Measurements from ENCODE around the gene HOXC13.

The HOXC13 gene

GRCh38 chr12:53939141-53940108 lies 794 bp downstream of the HOXC13 start:
- DNase-seq = no peak

DNA sequence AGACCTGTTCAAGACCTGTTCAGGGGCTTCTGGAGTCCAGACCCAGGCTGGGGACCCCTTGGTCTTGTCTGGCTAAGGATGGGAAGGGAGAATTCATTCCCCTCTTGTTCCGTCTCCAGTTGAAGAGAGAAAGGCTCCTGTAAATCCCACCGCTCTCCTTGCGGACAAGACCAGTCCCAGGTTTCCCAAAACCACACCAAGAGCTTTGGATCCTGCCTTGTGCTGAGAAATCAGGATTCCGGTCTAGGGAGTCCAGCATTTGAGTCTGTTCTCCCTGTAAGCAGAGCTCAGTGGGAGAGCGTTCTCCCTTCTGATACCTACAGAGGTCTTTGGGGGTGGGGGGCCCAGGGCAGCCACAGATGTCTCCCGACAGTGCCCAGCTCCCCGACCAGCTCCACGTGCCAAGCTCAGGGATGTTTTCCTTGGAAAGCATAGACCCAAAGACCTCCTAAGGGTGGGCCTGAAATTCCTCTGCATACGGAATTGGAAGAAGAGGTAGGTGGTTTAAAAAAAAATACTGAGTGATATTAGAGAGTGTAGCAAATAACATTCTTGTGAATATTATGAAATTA lies 1.9 kb downstream of the HOXC13 start:
- DNase-seq = no peak

GRCh38 chr12:53941187-53941586 lies 2.6 kb downstream of the HOXC13 start:
- DNase-seq = no peak

GRCh38 chr12:53941750-53942149 lies 3.1 kb downstream of the HOXC13 start:
- DNase-seq = no peak

DNA sequence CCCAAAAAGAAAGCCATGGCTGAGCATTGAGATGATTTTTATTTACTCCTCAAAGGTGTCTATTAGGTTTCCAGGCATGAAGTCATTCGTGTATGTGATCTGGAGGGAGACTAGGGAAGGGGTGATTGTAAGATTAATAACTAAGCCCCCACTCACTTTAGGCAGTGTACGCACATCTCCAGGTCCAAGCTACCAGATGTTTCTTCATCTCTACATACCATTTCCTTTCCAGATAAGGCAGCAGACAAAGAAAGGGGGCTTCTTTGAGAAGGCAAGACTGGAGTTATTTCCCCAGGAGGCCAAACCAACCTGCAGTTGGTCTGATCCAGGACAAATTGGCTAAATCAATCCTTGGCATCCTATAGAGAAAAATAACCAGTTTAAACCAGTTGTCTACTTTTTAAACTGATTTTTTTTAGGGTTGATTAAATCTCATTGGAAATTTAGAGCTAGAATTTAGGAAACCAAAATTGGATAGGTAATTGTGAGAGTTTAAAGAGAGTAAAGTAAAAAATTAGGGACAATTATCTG lies 3.9 kb downstream of the HOXC13 start:
- no peak for DNase-seq

DNA sequence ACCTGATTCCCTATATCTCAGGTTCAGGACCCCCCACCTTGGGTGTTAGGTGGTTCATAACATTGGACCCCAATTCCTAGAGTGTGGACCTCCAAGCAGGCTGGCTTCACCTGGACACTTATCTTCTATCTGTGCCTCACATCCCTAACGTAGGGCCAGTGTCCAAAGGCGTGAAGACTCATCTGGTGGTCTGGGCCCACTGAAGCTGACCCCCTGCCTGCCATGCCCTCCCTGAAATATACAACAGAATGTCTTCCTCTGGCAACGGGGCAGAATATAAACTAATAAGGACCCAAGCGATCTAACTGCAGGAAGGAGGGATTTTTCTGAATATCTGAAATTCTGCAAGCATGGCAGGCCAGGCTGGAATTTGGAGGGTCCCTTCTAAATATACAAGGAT lies 5.6 kb downstream of the HOXC13 start:
- no peak for DNase-seq

DNA sequence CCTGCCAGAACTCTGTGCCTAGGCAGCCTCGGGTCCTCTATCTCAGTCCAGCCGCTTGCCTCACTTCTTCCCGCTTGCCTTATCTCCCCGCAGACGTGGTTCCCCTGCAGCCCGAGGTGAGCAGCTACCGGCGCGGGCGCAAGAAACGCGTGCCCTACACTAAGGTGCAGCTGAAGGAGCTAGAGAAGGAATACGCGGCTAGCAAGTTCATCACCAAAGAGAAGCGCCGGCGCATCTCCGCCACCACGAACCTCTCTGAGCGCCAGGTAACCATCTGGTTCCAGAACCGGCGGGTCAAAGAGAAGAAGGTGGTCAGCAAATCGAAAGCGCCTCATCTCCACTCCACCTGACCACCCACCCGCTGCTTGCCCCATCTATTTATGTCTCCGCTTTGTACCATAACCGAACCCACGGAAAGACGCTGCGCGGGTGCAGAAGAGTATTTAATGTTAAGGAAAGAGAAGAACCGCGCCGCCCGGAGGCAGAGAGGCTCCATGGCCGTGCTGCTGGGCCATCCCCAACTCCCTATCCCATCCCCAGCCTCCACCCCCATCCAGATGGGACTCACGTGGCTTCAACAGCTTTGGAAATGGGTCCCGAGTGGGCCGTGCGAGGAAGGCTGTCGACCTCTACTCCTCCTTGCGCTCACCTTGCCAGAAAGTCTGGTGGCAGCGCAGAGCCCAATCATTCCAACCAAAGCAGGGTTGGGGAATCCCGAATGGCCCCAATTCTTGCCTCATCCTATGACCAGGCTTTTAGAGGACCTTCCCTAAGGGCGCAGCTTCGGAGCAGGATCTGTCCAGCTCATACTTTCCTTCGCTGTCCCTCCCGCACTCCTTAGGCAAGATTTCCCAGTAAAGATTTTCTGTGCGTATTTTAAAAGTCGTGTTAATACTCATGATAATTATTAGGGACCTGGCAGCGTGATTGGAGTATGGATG lies 6.5 kb downstream of the HOXC13 start:
- DNase-seq = no peak

- no peak for DNase-seq
Measured at GRCh38 chr12:53947743-53948142, 9.1 kb downstream of the HOXC13 start.

DNA sequence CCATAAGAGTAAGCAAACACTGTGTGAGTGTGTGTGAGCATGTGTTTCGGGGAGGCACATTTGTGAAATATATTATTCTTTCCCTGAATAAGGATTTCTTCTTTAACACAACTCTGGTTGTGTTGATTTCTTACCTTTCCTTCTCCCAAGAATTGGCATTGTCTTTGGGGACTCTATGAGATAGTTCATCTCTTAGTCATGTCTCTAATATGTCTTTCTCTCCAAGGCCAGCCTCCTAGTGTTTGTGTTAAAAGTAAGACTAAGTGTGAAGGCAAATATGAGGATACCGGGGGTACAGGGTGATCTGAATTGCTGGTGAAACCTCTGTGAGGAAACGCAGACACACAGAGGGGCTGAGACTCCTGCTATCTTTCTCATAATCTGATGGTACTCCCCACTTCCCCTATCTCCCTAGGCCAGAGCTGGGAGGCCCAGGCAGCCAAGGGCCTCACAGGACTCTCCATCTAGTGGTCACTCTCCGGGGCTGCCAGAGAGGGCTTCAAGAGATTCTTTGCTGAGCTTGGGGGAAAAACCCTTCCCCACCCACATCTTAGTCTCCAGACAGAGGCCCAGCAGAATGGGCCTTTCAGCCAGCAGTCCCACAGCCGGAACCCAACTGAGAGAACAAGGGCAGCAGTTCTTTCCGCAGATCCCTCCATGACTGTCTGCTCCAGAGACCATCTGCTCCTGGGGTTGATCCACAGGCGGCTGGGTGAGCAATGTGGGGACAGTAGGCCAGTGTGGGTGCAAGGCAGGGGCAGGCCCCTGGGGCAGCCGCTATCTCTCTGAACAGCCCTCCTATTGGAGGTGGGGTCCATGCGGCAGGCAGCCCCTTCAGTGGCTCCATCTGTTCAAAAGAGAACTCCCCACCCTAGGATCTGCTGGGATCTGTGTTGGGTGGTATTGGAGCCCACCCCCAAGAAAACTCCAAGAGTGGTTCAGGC lies 10.3 kb downstream of the HOXC13 start:
- no peak for DNase-seq

DNA sequence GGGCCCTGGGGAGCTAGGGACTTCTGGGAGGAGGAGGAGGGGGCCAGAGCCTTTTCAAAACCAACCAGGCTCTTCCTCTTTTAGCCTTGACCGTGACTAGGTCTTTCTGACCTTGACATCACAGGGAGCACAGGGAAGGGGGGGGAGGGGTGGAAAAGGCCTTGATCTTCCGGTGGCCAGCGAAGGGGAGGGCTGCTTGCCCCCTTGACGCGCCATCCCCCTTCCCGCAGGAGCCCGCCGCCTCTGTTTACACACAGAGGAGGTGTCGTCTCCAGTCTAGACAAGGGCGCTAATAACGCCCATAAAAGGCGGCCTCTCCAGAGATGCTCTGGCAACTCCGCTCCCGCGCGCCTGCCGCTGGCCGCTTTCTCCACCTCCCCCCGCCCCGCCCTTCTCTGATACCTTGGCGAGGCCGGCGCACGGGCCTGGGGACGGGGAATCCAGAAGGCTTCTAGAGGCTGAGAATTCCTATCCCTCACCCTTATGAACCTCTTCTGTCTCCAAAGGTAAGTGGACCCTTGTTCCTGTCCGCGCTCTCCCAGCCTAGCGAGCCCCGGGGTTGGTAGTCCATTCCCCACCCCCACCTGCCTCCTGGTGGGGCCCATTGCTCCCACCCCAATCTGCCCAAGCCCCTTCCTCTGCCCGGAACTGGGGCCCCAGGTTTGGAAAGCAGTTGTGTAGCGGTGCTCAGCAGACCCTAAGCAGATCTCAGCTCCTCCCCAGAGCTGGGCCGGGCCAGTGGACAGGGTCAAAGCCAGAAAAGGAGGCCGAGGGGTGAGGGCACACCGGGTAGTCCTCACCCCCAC lies 11.2 kb downstream of the HOXC13 start:
- DNase-seq = no peak

DNA sequence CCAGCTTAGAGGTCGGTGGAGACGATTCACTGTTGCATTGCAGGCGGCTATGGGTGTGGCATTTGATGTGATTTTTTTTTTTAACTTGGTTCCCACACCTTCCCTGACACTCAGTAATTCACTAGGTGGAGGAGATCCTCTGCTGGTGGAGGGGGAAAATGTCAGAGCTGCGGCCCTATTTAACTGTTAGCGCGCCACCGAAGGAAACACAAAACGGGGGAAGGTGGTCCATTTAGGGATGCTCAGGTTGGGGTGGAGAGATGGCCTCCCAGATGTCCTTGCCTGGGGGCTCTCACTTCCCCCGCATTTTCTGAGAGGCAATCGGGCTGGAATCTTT lies 11.8 kb downstream of the HOXC13 start:
- no peak for DNase-seq

- no peak for DNase-seq
Measured at GRCh38 chr12:53950789-53951576, 12.4 kb downstream of the HOXC13 start.

DNA sequence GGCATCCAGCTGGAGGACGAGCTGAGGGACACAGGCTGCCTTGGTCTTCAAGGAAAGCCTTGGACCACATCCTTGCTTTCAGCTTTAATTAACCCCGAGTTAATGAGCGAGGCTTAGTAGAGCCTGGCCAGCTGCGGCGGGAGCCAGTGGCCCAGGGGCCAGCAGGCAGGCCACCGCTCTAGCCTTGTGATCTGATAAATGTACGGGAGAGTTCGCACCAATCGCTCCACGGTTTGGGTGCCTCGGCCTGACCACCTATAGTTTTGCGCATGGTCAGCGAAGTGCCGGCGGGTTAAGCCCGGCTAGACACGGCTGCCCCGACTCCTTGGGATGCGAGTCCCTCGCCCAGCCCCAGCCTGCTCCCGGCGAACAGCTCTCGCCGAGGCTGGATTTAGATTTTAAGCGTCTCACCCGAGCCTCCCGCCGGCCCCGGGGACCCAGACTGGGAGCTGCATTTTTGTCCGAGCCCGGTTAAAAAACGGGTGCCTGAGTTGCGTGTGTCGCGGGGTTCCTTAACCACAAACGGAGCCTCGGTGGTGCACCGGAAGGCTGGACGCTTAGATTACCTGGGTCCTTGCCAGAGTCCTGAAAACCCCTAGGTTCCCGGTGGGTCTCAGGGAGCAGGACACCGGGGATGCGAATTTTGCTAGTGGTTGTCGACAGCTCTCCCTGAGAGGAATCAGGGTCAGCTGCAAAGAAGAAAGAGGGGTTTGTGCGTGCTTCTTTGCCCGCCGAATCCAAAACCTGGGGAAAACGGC lies 13.1 kb downstream of the HOXC13 start:
- no peak for DNase-seq

DNA sequence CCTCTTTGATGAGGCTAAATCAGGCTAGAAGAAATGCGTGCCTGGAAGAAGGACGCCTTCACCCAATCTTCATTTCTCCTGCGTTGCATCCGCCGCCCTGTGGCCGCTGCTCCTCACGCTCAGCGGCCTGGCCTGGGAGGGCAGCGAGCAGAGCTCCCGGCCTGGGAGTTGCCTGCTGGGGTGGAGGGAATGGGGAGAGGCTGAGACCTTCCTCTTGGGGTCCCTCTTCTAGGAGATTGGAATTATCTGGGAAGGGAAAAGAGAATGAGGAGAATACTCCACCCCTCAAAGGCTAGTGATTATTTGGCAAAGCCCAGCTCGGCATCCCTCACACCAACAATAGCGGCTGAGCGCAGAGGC lies 13.7 kb downstream of the HOXC13 start:
- no peak for DNase-seq

DNA sequence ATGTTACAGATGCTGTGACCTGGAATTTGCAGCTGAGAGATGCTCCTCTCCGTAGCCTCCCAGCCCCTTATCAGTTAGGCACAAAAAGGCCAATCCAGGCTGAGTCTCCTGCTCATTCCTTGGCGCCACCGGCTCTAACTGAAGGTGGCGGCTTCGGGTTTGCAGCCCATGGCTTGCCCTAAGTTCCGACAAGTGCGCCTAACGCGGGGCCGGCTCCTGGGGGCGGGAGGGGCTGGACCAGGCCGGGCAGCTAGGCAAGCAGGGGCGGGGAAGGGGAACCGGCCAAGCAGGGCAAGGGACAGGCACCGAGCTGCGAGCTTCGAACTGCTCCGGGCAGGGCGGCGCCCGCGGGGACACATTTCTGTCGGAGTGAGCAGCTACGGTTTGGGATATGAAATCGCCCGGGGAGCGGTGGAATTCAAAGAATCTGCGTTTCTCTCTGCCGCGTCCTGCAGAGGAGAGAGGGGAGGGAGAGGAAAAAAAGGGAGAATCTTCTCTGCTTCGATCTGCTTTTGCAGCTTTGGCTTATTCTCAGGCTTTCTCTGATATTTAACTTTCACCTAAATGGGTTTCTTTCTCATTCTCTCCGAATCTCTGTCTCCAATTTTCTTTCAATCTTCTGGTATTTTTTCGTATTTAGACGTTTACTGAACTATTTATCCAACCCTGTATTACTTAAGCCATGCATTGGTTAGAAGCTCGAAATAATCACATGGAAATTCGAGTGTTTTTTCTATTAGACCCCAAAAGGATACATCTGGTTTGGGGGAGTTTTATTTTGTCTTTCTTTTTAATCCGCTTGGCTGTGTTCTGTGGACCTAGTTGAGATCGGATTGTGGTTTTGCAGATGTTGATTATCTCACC lies 14.5 kb downstream of the HOXC13 start:
- DNase-seq = no peak

DNA sequence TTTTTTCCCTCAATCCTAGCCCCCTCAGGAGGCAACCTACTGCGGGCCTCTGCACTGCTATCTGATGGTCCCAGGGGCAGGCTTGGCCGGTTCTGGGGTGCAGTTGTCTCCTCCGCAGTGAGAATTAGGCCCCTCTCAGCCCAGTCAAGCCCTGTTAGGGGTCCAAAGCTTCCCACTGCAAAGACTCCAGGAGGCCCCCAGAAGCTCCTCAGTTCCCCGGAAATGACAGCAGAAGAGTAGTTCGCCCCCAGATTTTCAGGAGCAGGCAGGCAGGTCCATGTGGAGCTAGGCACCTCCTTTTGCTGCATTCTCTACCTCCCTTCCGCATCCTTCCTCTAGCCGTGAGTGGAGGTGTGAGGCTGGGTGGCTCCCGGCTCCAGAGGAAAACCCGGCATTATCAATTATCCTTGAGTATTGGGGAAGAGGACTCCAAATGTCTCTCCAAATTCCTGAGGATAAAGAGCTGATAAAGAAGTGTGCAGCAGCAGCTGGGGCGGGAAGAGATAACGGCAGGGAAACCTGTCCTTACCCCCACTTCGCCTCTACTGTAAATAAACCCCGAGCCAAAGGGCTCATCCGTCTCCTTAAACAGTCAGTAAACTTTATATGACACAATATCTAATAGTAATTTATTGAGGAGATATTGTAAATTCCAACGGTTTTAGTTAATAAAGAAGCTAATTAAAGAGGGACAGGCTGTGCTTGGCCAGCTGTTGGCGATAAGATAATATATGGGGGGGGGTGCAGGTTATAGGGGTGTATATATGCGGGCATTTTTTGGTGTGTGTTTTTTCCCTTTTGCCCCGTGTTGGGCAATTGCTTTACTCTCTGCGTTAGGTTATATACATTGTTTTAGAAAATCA lies 15.4 kb downstream of the HOXC13 start:
- DNase-seq = no peak

GRCh38 chr12:53954694-53955035 lies 16.0 kb downstream of the HOXC13 start, which contains the start of gene HOXC12:
TSS of gene HOXC12 (plus strand) at chr12:53954903. CDS start at chr12:53954930, 27 bp downstream.
- DNase-seq = no peak

All from NCI-H1436 (cell line).